Right renal cortex interstitium (tissue), 3 donors: ENCODE results near the gene SPACA5B. TPM values are rescaled to one million over a fixed set of nuclear protein-coding genes. Genes with fewer than 3 reads are reported as not detected.
"Not testable (repeated sequence)": the region's sequence is repeated elsewhere in the genome, so short reads cannot be mapped to it uniquely, and the experiment has no call there.

Experiments
- DNase-seq, 3 donors: peaks; one replicate each; pipeline ENCODE4 v3.0.0-alpha.2; 2013; ENCODE audit warnings: low read depth in 3 of 3, low spot score in 2 of 3
- polyA plus RNA-seq, 3 donors: library from polyadenylated mRNA; unstranded; fragments of 120-200 nt; gene quantifications; one replicate each; pipeline ENCODE4 v1.2.1, GENCODE V29; 2013; ENCODE audit not compliant: insufficient read length in 3 of 3

The SPACA5B gene
- not detected for polyA plus RNA-seq

DNA sequence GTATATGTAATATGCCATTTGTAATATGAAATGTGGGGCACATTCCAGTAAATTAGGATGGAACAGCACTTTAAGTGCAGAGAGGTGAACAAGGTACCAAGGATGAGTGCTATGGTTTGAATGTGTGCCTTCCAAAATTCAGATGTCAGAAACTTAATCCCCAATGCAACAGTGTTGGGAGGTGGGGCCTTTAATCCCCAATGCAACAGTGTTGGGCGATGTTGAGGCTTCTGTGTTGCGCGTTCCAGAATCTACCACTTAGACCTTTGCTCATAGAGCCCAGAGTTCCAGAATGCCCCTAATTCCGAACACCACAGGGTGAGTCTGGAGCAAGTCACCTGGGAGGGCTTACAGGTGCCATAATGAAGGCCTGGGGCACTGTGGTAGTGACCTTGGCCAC is at the start of gene SPACA5B:
SPACA5B (plus strand) TSS at position 301 of the 400 bp plus-strand sequence; CDS start at position 363, 62 bp downstream.
- DNase-seq, result not testable (repeated sequence)

- peak in 1 of 3 donors; percentile 4 for DNase-seq
These were observed 47.2 kb upstream of the SPACA5B start for GRCh38 chrX:48083212-48083611.

DNA sequence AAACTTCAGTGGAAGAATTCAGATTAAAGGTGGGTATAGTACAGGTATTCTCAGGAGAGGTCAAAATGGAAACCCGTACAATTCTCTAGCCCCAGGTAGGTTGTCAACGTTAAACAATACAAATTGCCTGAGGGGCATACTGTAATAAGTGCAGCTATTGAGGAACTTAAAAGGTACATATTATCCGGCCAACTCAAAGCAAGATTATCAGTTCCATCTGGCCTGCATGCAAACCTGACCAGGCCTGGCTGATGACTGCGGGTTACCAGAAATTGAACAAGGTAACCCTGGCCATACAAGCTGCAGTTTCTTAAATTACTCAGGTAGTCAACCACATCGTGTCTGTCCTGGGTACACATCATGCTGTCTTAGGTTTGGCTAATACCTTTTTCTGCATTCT is 46.7 kb upstream of the SPACA5B start:
- DNase-seq, result no peak

DNA sequence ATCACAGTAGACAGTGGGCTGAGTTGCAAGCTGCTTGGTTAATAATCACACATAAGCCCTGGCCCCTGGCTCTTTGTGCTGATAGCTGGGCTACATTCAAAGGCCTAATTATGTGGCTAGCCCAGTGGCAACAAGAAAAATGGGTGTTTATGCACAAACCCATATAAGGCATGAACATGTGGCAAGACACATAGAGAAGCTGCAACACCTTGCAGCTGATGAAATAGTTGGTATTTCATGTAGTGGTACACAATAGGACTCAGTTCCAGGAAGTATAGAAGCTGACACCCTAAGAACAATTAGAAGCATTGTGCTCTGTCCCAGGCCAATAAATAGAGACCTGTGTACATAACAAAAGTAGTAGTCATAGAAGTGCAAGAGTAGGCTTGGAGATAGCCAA is 44.3 kb upstream of the SPACA5B start:
- DNase-seq, result no peak

DNA sequence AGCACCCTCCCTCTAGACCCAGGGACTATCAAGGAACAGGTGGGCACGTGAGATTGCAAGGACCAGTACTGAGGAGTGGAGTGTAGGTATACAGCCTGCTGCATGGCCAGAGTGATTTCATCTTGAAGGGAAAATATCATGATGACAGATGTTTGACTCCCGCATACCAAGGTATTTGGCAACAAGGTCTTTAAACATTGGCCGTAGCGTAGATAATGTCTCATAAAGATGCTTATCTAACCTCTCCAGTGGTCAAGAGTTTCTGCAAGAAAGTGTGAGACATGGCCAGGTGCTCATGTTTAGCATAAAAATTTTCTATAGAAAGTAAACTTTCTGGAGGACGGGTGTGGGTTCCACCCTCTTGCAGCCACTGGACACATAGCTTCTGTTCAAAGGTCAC is 40.3 kb upstream of the SPACA5B start:
- no peak for DNase-seq

DNA sequence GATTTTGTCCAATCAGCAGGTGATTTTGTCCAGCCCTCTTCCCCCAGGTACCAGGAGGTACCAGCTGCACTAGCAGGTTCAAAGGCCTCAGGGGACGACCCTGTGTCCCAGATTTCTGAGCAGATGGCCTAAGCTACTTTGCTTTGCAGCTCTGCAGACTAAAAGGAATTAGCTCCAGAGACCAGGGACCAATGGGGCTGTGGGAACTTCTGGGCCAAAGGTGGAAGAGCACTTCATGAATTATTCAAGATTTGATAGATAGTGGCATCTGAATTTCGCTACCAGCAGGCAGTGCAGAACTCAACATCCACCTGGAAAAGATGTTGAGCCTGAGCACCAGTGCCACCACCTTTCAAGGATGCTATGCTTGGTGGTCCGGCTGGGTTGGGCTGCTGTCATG is 37.9 kb upstream of the SPACA5B start:
- DNase-seq, result not testable (repeated sequence)

DNA sequence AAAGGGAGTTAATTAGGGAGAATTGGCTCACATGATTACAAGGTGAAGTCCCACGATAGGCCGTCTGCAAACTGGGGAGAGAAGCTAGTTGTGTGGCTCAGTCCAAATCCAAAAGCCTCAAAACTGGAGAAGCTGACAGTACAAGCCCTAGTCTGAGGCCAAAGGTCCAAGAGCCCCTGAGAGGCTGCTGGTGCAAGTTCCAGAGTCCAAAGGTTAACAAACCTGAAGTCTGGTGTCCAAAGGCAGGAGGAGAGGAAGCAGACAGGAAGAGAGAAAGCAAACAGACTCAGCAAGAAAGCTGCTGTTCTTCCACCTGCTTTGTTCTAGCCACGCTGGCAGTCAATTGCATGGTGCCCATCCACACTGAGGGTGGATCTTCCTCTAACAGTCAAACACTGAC is 29.0 kb upstream of the SPACA5B start:
- DNase-seq, result no peak

DNA sequence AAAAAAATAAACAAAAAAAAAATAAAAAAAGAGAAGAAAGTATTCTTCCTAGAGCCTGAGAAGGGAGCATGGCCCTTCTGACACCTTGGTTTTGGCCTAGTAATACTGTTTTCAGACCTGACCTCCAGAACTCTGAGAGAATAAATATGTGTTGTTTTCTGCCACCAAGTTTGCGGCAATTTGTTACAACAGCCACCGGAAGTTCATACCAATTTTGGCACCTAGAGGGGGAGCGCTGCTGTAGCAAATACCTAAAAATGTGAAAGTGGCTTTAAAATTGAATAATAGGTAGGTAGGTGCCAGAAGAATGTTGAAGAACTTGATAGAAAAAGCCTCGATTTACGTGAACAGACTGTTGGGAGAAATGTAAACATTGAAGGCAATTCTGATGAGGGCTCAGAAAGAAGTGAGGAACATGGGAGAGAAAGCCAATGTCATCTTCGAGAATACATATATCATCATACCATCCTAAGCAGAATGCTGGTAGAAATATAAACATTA is 27.5 kb upstream of the SPACA5B start:
- DNase-seq, result no peak

GRCh38 chrX:48107717-48108116 is 22.7 kb upstream of the SPACA5B start:
- DNase-seq, result no peak

GRCh38 chrX:48125286-48125685 is 5.1 kb upstream of the SPACA5B start:
- DNase-seq, result not testable (repeated sequence)

GRCh38 chrX:48132308-48132844 is 1.9 kb downstream of the SPACA5B start:
- DNase-seq, result not testable (repeated sequence)

DNA sequence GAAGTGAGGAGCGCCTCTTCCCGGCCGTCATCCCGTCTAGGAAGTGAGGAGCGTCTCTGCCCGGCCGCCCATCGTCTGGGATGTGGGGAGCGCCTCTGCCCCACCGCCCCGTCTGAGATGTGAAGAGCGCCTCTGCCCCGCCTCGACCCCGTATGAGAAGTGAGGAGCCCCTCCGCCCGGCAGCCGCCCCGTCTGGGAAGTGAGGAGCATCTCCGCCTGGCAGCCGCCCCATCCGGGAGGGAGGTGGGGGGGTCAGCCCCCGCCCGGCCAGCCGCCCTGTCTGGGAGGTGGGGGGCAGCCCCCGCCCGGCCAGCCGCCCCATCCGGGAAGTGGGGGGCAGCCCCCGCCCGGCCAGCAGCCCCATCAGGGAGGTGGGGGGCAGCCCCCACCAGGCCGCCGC is 8.7 kb downstream of the SPACA5B start:
- not testable (repeated sequence) for DNase-seq

GRCh38 chrX:48141810-48142508 is 11.5 kb downstream of the SPACA5B start:
- DNase-seq, result not testable (repeated sequence)

- not testable (repeated sequence) for DNase-seq
These were observed 12.3 kb downstream of the SPACA5B start for GRCh38 chrX:48142697-48143096.

DNA sequence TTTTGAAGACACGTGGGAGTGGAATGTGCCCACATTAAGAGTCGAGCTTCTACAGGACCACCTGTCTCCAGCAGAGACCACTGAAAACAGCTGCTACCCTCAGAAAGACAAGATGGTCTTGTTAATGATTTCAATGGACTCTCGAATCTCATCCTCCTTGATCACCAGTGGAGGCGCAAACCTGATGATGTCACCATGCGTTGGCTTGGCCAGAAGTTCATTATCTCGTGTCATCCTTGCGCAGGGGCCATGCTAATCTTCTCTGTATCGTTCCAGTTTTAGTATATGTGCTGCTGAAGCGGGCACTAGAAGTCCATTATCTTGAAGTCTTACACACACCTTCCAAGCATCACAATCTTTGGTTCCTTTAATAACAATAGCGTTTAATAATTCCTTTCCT is 23.3 kb downstream of the SPACA5B start:
- no peak for DNase-seq

DNA sequence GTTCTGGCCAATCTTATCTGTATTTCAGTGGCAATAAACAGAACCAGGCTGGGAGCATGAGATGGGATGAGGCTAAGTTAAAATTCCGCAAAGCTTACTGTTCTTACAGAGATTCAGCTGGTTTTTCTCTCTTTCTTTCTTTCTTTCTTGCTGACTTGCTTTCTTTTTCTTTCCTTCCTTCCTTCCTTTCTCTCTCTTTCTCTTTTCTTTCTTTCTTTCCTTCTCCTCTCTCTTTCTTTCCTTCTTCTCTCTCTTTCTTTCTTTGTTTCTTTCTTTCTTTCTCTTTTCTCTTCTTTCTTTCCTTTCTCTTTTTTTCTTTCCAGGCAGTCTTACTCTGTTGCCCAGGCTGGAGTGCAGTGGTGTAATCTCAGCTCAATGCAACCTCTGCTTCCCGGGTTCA is 24.4 kb downstream of the SPACA5B start:
- DNase-seq, result no peak

GRCh38 chrX:48156014-48156413 is 25.6 kb downstream of the SPACA5B start:
- DNase-seq, result no peak

DNA sequence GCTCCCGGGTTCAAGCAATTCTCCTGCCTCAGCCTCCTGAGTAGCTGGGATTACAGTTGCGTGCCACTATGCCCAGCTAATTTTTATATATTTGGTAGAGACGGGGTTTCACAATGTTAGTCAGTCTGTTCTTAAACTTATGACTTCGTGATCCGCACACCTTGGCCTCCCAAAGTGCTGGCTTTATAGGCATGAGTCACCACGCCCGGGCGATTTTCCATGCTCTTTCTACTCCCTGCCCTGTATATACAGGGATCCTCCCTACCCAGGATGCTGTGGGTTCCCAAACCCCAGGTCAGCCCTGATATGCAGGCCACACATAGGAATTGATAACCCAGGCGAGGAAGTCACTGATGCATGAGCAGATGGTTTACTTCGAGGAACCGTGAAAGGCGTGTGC is 34.8 kb downstream of the SPACA5B start:
- no peak for DNase-seq

DNA sequence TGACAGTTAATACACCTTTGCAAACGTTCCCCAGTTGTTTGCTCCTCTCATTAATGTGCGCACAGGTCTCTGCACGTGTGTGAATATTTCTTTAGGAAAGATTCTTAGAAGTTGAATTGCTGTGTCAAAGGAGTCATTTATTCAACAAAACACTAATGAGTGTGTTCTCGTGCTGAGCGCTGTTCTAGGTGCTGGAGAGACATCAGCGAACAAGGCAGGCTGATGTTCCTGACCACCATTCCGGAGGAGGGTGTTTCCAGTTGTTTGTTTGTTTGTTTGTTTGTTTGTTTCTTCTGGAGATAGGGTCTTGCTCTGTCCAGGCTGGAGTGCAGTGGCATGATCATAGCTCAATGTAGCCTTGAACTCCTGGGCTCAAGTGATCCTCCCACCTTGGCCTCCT is 35.9 kb downstream of the SPACA5B start:
- DNase-seq, result not testable (repeated sequence)

DNA sequence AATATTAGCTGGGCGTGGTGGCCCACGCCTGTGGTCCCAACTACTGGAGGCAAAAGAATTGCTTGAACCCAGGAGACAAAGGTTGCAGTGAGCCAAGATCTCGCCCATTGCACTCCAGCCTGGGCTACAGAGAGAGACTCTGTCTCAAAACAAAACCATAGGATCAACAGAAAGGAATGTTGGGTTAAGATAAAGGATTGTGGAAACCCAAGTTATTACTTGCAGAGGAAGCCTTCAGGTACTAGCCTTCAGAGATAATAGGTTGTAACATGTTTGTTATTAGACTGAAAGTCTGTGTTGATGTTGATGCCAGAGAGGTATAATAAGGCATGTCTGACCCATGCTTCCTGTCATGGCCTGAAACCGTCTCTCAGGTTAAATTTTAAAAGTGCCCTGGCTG is 49.3 kb downstream of the SPACA5B start:
- no peak for DNase-seq

GRCh38 chrX:48180811-48181210 is 50.4 kb downstream of the SPACA5B start:
- no peak for DNase-seq

DNA sequence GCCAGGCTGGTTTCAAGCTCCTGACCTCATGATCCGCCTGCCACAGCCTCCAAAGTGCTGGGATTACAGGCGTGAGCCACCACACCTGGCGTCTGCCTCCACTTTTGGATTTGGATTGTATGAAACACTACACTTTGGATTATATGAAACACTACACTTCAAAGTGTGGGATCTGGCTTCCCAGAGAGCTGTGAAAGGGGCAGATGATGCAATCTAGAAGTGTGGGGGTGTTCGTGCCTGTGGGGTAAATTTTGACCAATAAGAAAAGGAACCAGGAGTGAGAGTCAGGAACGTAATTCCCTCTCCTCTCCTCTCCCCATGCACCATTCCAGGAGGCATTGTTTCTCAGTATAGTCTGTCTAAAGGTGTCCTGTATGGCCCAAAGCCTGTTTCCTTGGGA is 51.5 kb downstream of the SPACA5B start:
- not testable (repeated sequence) for DNase-seq
